Mammary epithelial cell (primary cell): Measurements from ENCODE around the gene SOX1.

Source experiments
- CTCF ChIP-seq, 2 donors: IDR thresholded peaks in 1 of 2; conservative IDR thresholded peaks in 1 of 2; 2 replicates each; pipeline ENCODE4 v1.5.1; 2011 to 2012; ENCODE audit warnings: inconsistent platforms in 2 of 2, low read length in 2 of 2, mild to moderate bottlenecking in 2 of 2, control low read depth in 1 of 2, low read depth in 1 of 2; ENCODE audit not compliant: insufficient read depth in 1 of 2; ENCODE audit errors: extremely low read depth in 1 of 2
- EZH2 ChIP-seq: IDR thresholded peaks from 2 replicates; pipeline ENCODE4 v1.6.1; 2012; ENCODE audit warnings: low read length, inconsistent platforms, borderline replicate concordance

DNA sequence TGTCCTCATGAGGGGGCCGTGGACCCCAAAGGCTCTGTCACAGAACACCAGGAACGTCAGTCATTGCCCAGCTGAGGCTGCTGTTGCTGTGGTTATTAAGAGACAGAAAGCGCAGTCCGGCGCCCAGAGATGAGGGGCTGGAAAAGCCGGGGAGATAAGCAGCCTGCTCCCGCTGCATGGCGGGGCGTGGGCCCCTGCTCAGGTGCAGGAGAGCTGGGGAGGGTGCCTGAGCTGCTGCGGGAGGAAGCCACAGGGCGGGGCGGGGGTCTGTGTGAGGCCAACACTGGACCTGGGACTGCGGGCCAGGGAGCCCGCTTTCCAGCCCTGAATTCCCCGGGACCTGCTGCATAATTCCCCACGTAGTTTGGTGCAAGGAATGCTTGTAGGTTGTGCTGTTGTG is 11.3 kb downstream of the SOX1 start:
- TF ChIP-seq CTCF (conservative IDR thresholded peaks at IDR 0.05 in 1 of 2, IDR thresholded peaks at IDR 0.05 in 1 of 2; ENCODE audit: extremely low read depth in 1 of 2, insufficient read depth in 1 of 2, low read depth in 1 of 2, low read length in 2 of 2) (no peak), EZH2 (no peak)
